Hepatocyte (in vitro differentiated cells): ENCODE measurements around the gene NUMB. TPM values are rescaled to one million over a fixed set of nuclear protein-coding genes. Genes with fewer than 3 reads are reported as not detected.

ENCODE experiments used
- DNase-seq: peaks from one replicate; pipeline ENCODE4 v3.0.0-alpha.2; 2016; ENCODE audit warnings: low spot score
- H2AFZ ChIP-seq: fragments of 200-600 bp; sonication (generic); 2 replicates; pipeline ENCODE4 v1.6.0; 2016; ENCODE audit warnings: antibody characterized with exemption, mild to moderate bottlenecking
- H3K27ac ChIP-seq: fragments of 200-600 bp; sonication (generic); 2 replicates; pipeline ENCODE4 v1.5.1; 2016; ENCODE audit warnings: mild to moderate bottlenecking
- H3K27me3 ChIP-seq: fragments of 200-600 bp; sonication (generic); 2 replicates; pipeline ENCODE4 v1.6.1; 2016
- H3K36me3 ChIP-seq: fragments of 200-600 bp; sonication (generic); replicated peaks from 2 replicates; pipeline ENCODE4 v1.5.1; 2016; ENCODE audit warnings: low read depth; ENCODE audit not compliant: insufficient read depth
- H3K4me1 ChIP-seq: fragments of 200-600 bp; sonication (generic); 2 replicates; pipeline ENCODE4 v1.5.1; 2016; ENCODE audit warnings: mild to moderate bottlenecking, moderate library complexity; ENCODE audit not compliant: insufficient read depth
- H3K4me2 ChIP-seq: fragments of 200-600 bp; sonication (generic); 2 replicates; pipeline ENCODE4 v1.6.0; 2016
- H3K4me3 ChIP-seq: fragments of 200-600 bp; sonication (generic); 2 replicates; pipeline ENCODE4 v1.5.1; 2016; ENCODE audit warnings: mild to moderate bottlenecking
- H3K79me2 ChIP-seq: fragments of 200-600 bp; sonication (generic); 2 replicates; pipeline ENCODE4 v1.6.0; 2017; ENCODE audit warnings: mild to moderate bottlenecking
- H3K9me2 ChIP-seq: fragments of 200-600 bp; sonication (generic); replicated peaks from 2 replicates; pipeline ENCODE4 v1.6.0; 2017; ENCODE audit warnings: mild to moderate bottlenecking; ENCODE audit not compliant: insufficient read depth
- H3K9me3 ChIP-seq: fragments of 200-600 bp; sonication (generic); 2 replicates; pipeline ENCODE4 v1.5.1; 2016; ENCODE audit warnings: low read depth, mild to moderate bottlenecking
- H4K20me1 ChIP-seq: fragments of 200-600 bp; sonication (generic); 2 replicates; pipeline ENCODE4 v1.6.0; 2016; ENCODE audit warnings: mild to moderate bottlenecking; ENCODE audit not compliant: insufficient read depth, poor library complexity, severe bottlenecking
- CTCF ChIP-seq: fragments of 200-600 bp; sonication (generic); IDR thresholded peaks from 2 replicates; pipeline ENCODE4 v1.5.1; 2016; ENCODE audit warnings: antibody characterized with exemption, mild to moderate bottlenecking; ENCODE audit not compliant: poor library complexity
- EZH2 ChIP-seq: fragments of 200-600 bp; sonication (generic); IDR thresholded peaks from 2 replicates; pipeline ENCODE4 v1.6.1; 2016; ENCODE audit warnings: antibody characterized with exemption, mild to moderate bottlenecking, borderline replicate concordance
- EZH2phosphoT487 ChIP-seq: fragments of 200-600 bp; sonication (generic); IDR thresholded peaks from one replicate; pipeline ENCODE4 v1.6.1; 2018; ENCODE audit warnings: antibody characterized with exemption, mild to moderate bottlenecking, low read depth, moderate library complexity; ENCODE audit not compliant: unreplicated experiment, severe bottlenecking
- WGBS: methylation state at CpG from one replicate; pipeline ENCODE4 v1.1.6; 2016; ENCODE audit warnings: low lambda C conversion rate; ENCODE audit errors: missing lambda C conversion rate; 5-methylcytosine and 5-hydroxymethylcytosine counted together
- polyA plus RNA-seq: library from polyadenylated mRNA; unstranded; fragments of >200 nt; fragmentation: Nextera tagmentation; extraction: Ambion mirVana; gene quantifications from 2 replicates; pipeline ENCODE4 v1.2.1, GENCODE V29; 2016
- total RNA-seq: library from RNA; depleted of rRNA; stranded (reverse); fragments of >200 nt; gene quantifications from 2 replicates; pipeline ENCODE4 v1.2.3, GENCODE V29; 2014

Gene NUMB
- total and polyA plus RNA-seq, 2 experiments from 2014 or later, result 35.3 to 45.8 TPM

GRCh38 chr14:73283608-73284379 lies 174.6 kb downstream of the NUMB start:
- no peak for DNase-seq
- Histone ChIP-seq H3K4me3 (no peak overlapping the region), H3K9me3 (no peaks in the 10 kb centered on the region), H3K27me3 (no peaks in the 10 kb centered on the region), H3K27ac (no peak overlapping the region), H3K36me3 (no peaks in the 10 kb centered on the region), H3K4me1 (peaks cover 9% of the 10 kb centered on the region), H4K20me1 (no peaks in the 10 kb centered on the region), H3K4me2 (no peak overlapping the region), H3K9me2 (no peaks in the 10 kb centered on the region), H2AFZ (no peak overlapping the region), H3K79me2 (no peaks in the 10 kb centered on the region)
- peak; percentile 33 for TF ChIP-seq CTCF
- no peak for TF ChIP-seq EZH2phosphoT487
- WGBS, result 70% methylated on average over 12 of the region's 12 CpGs

GRCh38 chr14:73280903-73281302 lies 177.4 kb downstream of the NUMB start:
- Histone ChIP-seq H3K79me2 (no peaks in the 10 kb centered on the region), H3K27ac (no peak overlapping the region), H3K4me3 (no peak overlapping the region), H3K4me2 (no peak overlapping the region), H3K4me1 (no peaks in the 10 kb centered on the region), H2AFZ (no peak overlapping the region), H3K9me2 (no peaks in the 10 kb centered on the region), H3K27me3 (no peaks in the 10 kb centered on the region), H4K20me1 (no peaks in the 10 kb centered on the region), H3K9me3 (no peaks in the 10 kb centered on the region), H3K36me3 (no peaks in the 10 kb centered on the region)
- 91% methylated on average over 5 of the region's 5 CpGs for WGBS
- TF ChIP-seq EZH2, result no peak
- DNase-seq, result no peak

GRCh38 chr14:73277376-73277775 lies 181.0 kb downstream of the NUMB start:
- Histone ChIP-seq H3K79me2 (no peaks in the 10 kb centered on the region), H3K27ac (no peak overlapping the region), H3K4me1 (no peaks in the 10 kb centered on the region), H3K36me3 (no peaks in the 10 kb centered on the region), H3K4me3 (no peak overlapping the region), H2AFZ (no peak overlapping the region), H3K4me2 (no peak overlapping the region), H3K9me3 (no peaks in the 10 kb centered on the region), H3K27me3 (no peaks in the 10 kb centered on the region), H3K9me2 (no peaks in the 10 kb centered on the region), H4K20me1 (no peaks in the 10 kb centered on the region)
- WGBS, result 96% methylated on average over 2 of the region's 2 CpGs
- TF ChIP-seq EZH2phosphoT487 (no peak), CTCF (no peak), EZH2 (no peak)
- DNase-seq, result no peak

- TF ChIP-seq EZH2 (no peak), EZH2phosphoT487 (no peak)
- no peak overlapping the region for H2AFZ ChIP-seq
- no peak overlapping the region for H3K27ac ChIP-seq
- no peaks in the 10 kb centered on the region for H3K9me3 ChIP-seq
- H3K27me3 ChIP-seq, result no peaks in the 10 kb centered on the region
- no peaks in the 10 kb centered on the region for H3K79me2 ChIP-seq
- no peak for DNase-seq
- no peaks in the 10 kb centered on the region for H4K20me1 ChIP-seq
- H3K4me3 ChIP-seq, result no peak overlapping the region
- no peaks in the 10 kb centered on the region for H3K4me1 ChIP-seq
- H3K4me2 ChIP-seq, result no peak overlapping the region
- H3K36me3 ChIP-seq, result no peaks in the 10 kb centered on the region
- 96% methylated on average over 7 of the region's 7 CpGs for WGBS
- no peaks in the 10 kb centered on the region for H3K9me2 ChIP-seq
Measured at GRCh38 chr14:73276836-73277235, 181.5 kb downstream of the NUMB start.
